ENCODE data around the gene BTBD3.

BTBD3 gene

DNA sequence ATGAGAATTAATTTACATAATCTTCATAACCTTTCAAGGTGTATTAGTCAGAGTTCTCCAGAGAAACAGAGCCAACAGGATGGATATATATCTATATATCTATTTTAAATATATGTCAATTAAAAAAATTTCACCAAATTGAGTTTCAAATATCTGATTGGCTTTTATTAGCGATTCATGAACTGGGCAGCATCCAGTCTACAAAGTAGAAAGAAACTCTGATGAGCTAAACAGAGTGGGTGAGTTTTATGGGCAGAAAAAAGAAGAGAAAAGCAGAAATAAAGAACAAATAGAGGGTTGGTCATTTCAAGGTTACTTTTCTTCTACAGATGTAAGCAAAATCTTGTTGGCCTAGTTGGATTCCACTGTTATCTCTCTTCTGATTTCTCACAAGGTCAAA is 29.0 kb upstream of the BTBD3 start:
- Histone ChIP-seq H3K27me3 (replicated peaks in 2 of 5; ENCODE audit: control insufficient read depth in 4 of 5, insufficient read depth in 5 of 5, low read length in 4 of 5) (no peaks in the 10 kb centered on the region), H3K27ac (ENCODE audit: insufficient read depth in 1 of 2, low read depth in 1 of 2, low read length in 2 of 2, poor library complexity in 1 of 2, severe bottlenecking in 2 of 2) (no peak overlapping the region), H3K4me3 (ENCODE audit: control insufficient read depth in 1 of 7, extremely low read depth in 1 of 7, insufficient read depth in 4 of 7, low read depth in 2 of 7, low read length in 6 of 7) (no peak overlapping the region), H3K36me3 (ENCODE audit: control insufficient read depth in 4 of 4, insufficient read depth in 4 of 4, low read length in 3 of 4) (no peaks in the 10 kb centered on the region), H3K4me1 (ENCODE audit: control extremely low read depth in 1 of 4, control insufficient read depth in 4 of 4, insufficient read depth in 4 of 4, low read length in 3 of 4) (peaks cover 8 to 25% (median 22%) of the 10 kb centered on the region in 4 experiments), H3K9me3 (ENCODE audit: control extremely low read depth in 1 of 5, control insufficient read depth in 4 of 5, insufficient read depth in 2 of 5, low read depth in 1 of 5, low read length in 4 of 5) (no peaks in the 10 kb centered on the region)
- ChIA-PET CTCF (interaction anchor here (1.7 kb wide), 1 partner anchor 14 kb away, joined by 4 read pairs; no protein-coding TSS in a partner anchor), POLR2A (no interaction called here)
- WGBS (ENCODE audit: insufficient coverage) = no CpG with 5 or more reads among the region's 1 CpG
- DNase-seq = no peak

- CTCF ChIA-PET = interaction anchor here (0.9 kb wide), 1 partner anchor 11 kb away, joined by 5 read pairs; no protein-coding TSS in a partner anchor
Measured at GRCh38 chr20:11890331-11891076, 27.2 kb upstream of the BTBD3 start.

DNA sequence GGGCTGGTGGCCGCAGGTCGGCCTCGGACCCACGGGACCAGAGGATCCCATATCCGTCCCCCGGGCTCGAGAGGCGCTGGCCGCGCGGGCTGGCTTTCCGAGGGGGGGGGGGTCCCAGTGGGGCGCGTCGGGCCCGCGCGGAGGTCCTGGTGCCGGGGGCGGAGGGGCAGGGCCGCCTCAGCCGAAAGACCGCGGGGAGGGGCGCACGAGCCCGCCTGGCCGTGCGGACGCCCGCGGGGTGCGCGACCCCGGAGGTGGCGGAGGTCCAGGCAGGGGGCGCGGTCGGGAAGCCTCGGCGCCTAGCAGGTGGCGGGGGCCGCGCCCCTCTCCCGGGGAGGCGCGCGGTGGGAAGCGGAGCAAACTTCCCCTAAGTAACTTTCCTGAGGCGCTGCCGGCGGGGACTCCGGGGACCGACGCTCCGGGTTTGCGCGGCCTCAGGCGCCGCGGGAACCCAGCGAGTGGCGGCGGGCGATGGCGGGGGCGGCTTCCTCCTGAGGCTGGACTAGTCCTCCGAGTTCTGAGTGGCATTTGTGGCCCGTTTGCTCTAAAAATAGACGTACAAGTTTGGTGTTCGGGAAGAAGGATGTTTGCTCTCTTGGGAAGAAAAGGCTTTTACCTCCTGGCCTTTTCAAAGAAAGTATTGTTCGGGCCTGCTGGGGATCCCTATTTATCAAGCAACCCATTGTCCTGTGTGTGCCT is 26.5 kb upstream of the BTBD3 start:
- H3K36me3 ChIP-seq (ENCODE audit: control insufficient read depth in 4 of 4, insufficient read depth in 4 of 4, low read length in 3 of 4) = no peaks in the 10 kb centered on the region
- peak; percentile 68 to 79 (median 68) for DNase-seq
- H3K4me1 ChIP-seq (ENCODE audit: control extremely low read depth in 1 of 4, control insufficient read depth in 4 of 4, insufficient read depth in 4 of 4, low read length in 3 of 4) = peaks cover 8 to 30% (median 22%) of the 10 kb centered on the region in 4 experiments
- WGBS (ENCODE audit: insufficient coverage) = 1% methylated on average over 64 of the region's 72 CpGs
- no peaks in the 10 kb centered on the region for H3K9me3 ChIP-seq (ENCODE audit: control extremely low read depth in 1 of 5, control insufficient read depth in 4 of 5, insufficient read depth in 2 of 5, low read depth in 1 of 5, low read length in 4 of 5)
- ChIA-PET CTCF (no interaction called here), POLR2A (no interaction called here)
- no peaks in the 10 kb centered on the region for H3K27me3 ChIP-seq (replicated peaks in 2 of 5; ENCODE audit: control insufficient read depth in 4 of 5, insufficient read depth in 5 of 5, low read length in 4 of 5)
- H3K27ac ChIP-seq (ENCODE audit: insufficient read depth in 1 of 2, low read depth in 1 of 2, low read length in 2 of 2, poor library complexity in 1 of 2, severe bottlenecking in 2 of 2) = peak overlapping the region; percentile 78 to 90
- H3K4me3 ChIP-seq (ENCODE audit: control insufficient read depth in 1 of 7, extremely low read depth in 1 of 7, insufficient read depth in 4 of 7, low read depth in 2 of 7, low read length in 6 of 7) = peak overlapping the region; percentile 72 to 93 (median 82)

More at GRCh38 chr20:11890331-11891076, 27.2 kb upstream of the BTBD3 start:
- Histone ChIP-seq H3K4me3 (ENCODE audit: control insufficient read depth in 1 of 7, extremely low read depth in 1 of 7, insufficient read depth in 4 of 7, low read depth in 2 of 7, low read length in 6 of 7) (peak overlapping the region; percentile 72 to 93 (median 82)), H3K27ac (ENCODE audit: insufficient read depth in 1 of 2, low read depth in 1 of 2, low read length in 2 of 2, poor library complexity in 1 of 2, severe bottlenecking in 2 of 2) (peak overlapping the region in 1 of 2 experiments; percentile 90), H3K9me3 (ENCODE audit: control extremely low read depth in 1 of 5, control insufficient read depth in 4 of 5, insufficient read depth in 2 of 5, low read depth in 1 of 5, low read length in 4 of 5) (no peaks in the 10 kb centered on the region), H3K36me3 (ENCODE audit: control insufficient read depth in 4 of 4, insufficient read depth in 4 of 4, low read length in 3 of 4) (no peaks in the 10 kb centered on the region), H3K4me1 (ENCODE audit: control extremely low read depth in 1 of 4, control insufficient read depth in 4 of 4, insufficient read depth in 4 of 4, low read length in 3 of 4) (peaks cover 8 to 30% (median 22%) of the 10 kb centered on the region in 4 experiments), H3K27me3 (replicated peaks in 2 of 5; ENCODE audit: control insufficient read depth in 4 of 5, insufficient read depth in 5 of 5, low read length in 4 of 5) (no peaks in the 10 kb centered on the region)
- POLR2A ChIA-PET = no interaction called here
- WGBS (ENCODE audit: insufficient coverage) = 0% methylated on average over 66 of the region's 69 CpGs
- DNase-seq = peak; percentile 86 to 91 (median 91)

DNA sequence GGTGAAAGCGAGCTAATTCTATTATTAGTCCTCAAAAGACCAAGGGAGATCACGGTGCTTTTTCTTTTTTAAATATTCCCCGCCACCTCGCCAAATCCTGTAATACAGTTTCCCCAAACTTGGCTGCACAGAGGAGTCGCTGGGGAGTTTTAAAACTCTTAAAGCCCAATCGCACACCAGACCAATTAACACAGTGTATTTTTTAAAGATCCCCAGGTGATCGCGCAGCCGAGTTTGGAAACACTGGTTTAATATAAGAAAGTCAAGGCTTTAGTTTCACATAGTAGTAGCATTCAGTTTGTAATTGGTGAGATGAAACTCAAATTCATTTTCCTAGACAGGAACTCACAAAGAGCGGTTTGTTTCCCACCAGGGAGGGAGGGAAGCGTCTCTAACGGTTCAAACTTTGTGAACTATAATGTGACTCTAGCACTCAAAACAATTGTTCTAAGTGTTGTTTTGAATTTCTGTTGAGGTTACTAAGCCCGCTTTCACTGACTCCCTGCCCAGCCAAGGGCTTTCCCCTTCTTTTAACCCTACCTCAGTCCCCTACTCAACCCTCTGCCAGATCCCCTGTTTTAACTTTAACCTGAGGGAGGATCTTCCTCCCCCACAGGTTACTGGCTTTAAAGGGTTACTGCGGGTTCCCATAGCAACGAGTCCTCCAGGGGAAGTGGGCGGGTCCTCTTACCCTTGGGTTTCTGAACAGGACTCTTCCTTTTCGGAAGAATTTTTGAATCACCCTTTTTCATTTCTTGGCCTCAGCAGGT is 25.7 kb upstream of the BTBD3 start:
- Histone ChIP-seq H3K27me3 (replicated peaks in 2 of 5; ENCODE audit: control insufficient read depth in 4 of 5, insufficient read depth in 5 of 5, low read length in 4 of 5) (no peaks in the 10 kb centered on the region), H3K36me3 (ENCODE audit: control insufficient read depth in 4 of 4, insufficient read depth in 4 of 4, low read length in 3 of 4) (no peaks in the 10 kb centered on the region), H3K9me3 (ENCODE audit: control extremely low read depth in 1 of 5, control insufficient read depth in 4 of 5, insufficient read depth in 2 of 5, low read depth in 1 of 5, low read length in 4 of 5) (no peaks in the 10 kb centered on the region), H3K4me3 (ENCODE audit: control insufficient read depth in 1 of 7, extremely low read depth in 1 of 7, insufficient read depth in 4 of 7, low read depth in 2 of 7, low read length in 6 of 7) (peak overlapping the region in 6 of 7 experiments; percentile 72 to 93 (median 84)), H3K27ac (ENCODE audit: insufficient read depth in 1 of 2, low read depth in 1 of 2, low read length in 2 of 2, poor library complexity in 1 of 2, severe bottlenecking in 2 of 2) (peak overlapping the region; percentile 78 to 90), H3K4me1 (ENCODE audit: control extremely low read depth in 1 of 4, control insufficient read depth in 4 of 4, insufficient read depth in 4 of 4, low read length in 3 of 4) (peaks cover 8 to 30% (median 22%) of the 10 kb centered on the region in 4 experiments)
- ChIA-PET POLR2A (no interaction called here), CTCF (interaction anchor here (0.6 to 1.6 kb wide), 2 partner anchors 34 to 1916 kb away, joined by 3 to 4 read pairs; no protein-coding TSS in a partner anchor)
- 0% methylated on average over 8 of the region's 17 CpGs for WGBS (ENCODE audit: insufficient coverage)
- peak; percentile 84 to 91 (median 90) for DNase-seq

- Histone ChIP-seq H3K4me3 (ENCODE audit: control insufficient read depth in 1 of 7, extremely low read depth in 1 of 7, insufficient read depth in 4 of 7, low read depth in 2 of 7, low read length in 6 of 7) (no peak overlapping the region), H3K27me3 (replicated peaks in 2 of 5; ENCODE audit: control insufficient read depth in 4 of 5, insufficient read depth in 5 of 5, low read length in 4 of 5) (no peaks in the 10 kb centered on the region), H3K27ac (ENCODE audit: insufficient read depth in 1 of 2, low read depth in 1 of 2, low read length in 2 of 2, poor library complexity in 1 of 2, severe bottlenecking in 2 of 2) (no peak overlapping the region), H3K4me1 (ENCODE audit: control extremely low read depth in 1 of 4, control insufficient read depth in 4 of 4, insufficient read depth in 4 of 4, low read length in 3 of 4) (peaks cover 8 to 30% (median 22%) of the 10 kb centered on the region in 4 experiments), H3K9me3 (ENCODE audit: control extremely low read depth in 1 of 5, control insufficient read depth in 4 of 5, insufficient read depth in 2 of 5, low read depth in 1 of 5, low read length in 4 of 5) (no peaks in the 10 kb centered on the region), H3K36me3 (ENCODE audit: control insufficient read depth in 4 of 4, insufficient read depth in 4 of 4, low read length in 3 of 4) (no peaks in the 10 kb centered on the region)
- ChIA-PET POLR2A (no interaction called here), CTCF (no interaction called here)
- no peak for DNase-seq
- WGBS (ENCODE audit: insufficient coverage) = 96% methylated on average over 6 of the region's 6 CpGs
Measured at GRCh38 chr20:11894062-11894461, 23.6 kb upstream of the BTBD3 start.

- H3K36me3 ChIP-seq (ENCODE audit: control insufficient read depth in 4 of 4, insufficient read depth in 4 of 4, low read length in 3 of 4) = peaks cover 0 to under 1% (median 0%) of the 10 kb centered on the region in 4 experiments
- no peak overlapping the region for H3K27ac ChIP-seq (ENCODE audit: insufficient read depth in 1 of 2, low read depth in 1 of 2, low read length in 2 of 2, poor library complexity in 1 of 2, severe bottlenecking in 2 of 2)
- H3K4me1 ChIP-seq (ENCODE audit: control extremely low read depth in 1 of 4, control insufficient read depth in 4 of 4, insufficient read depth in 4 of 4, low read length in 3 of 4) = peaks cover 8 to 24% (median 15%) of the 10 kb centered on the region in 4 experiments
- H3K4me3 ChIP-seq (ENCODE audit: control insufficient read depth in 1 of 7, extremely low read depth in 1 of 7, insufficient read depth in 4 of 7, low read depth in 2 of 7, low read length in 6 of 7) = no peak overlapping the region
- H3K9me3 ChIP-seq (ENCODE audit: control extremely low read depth in 1 of 5, control insufficient read depth in 4 of 5, insufficient read depth in 2 of 5, low read depth in 1 of 5, low read length in 4 of 5) = no peaks in the 10 kb centered on the region
- 100% methylated on average over 5 of the region's 6 CpGs for WGBS (ENCODE audit: insufficient coverage)
- no peaks in the 10 kb centered on the region for H3K27me3 ChIP-seq (replicated peaks in 2 of 5; ENCODE audit: control insufficient read depth in 4 of 5, insufficient read depth in 5 of 5, low read length in 4 of 5)
- ChIA-PET CTCF (no interaction called here), POLR2A (no interaction called here)
- DNase-seq = no peak
Measured at GRCh38 chr20:11895861-11896387, 21.8 kb upstream of the BTBD3 start.

Data from common myeloid progenitor, CD34-positive (primary cell).